ENCODE measurements around the gene VAPB.

Gene VAPB

GRCh38 chr20:58480551-58481336, 91.7 kb downstream of the VAPB start:
- H4K8ac ChIP-seq (ENCODE audit: low read depth, low read length), result no peak overlapping the region
- no peak overlapping the region for H3K23ac ChIP-seq (ENCODE audit: low read length)
- H3K27ac ChIP-seq (ENCODE audit: low read depth, low read length), result no peak overlapping the region
- H3K18ac ChIP-seq (ENCODE audit: low read length), result no peak overlapping the region
- no peak for DNase-seq
- no peaks in the 10 kb centered on the region for H3K4me1 ChIP-seq (ENCODE audit: control insufficient read depth, low read depth, low read length)
- H2BK120ac ChIP-seq (ENCODE audit: low read depth, low read length), result no peak overlapping the region
- H2BK5ac ChIP-seq (ENCODE audit: low read length), result no peak overlapping the region
- no peak overlapping the region for H3K9ac ChIP-seq (ENCODE audit: low read length)
- H3K56ac ChIP-seq (ENCODE audit: low read length), result no peak overlapping the region
- H4K5ac ChIP-seq (ENCODE audit: low read length), result no peak overlapping the region
- H3K79me1 ChIP-seq (ENCODE audit: low read length), result no peaks in the 10 kb centered on the region
- H3K27me3 ChIP-seq (ENCODE audit: insufficient read depth, low read length, poor library complexity), result no peaks in the 10 kb centered on the region
- no peak overlapping the region for H2AK5ac ChIP-seq (ENCODE audit: low read length)
- H3K4me3 ChIP-seq (ENCODE audit: low read length), result no peak overlapping the region
- H3K4me2 ChIP-seq (ENCODE audit: low read length), result no peak overlapping the region
- no CpG with 5 or more reads among the region's 16 CpGs for WGBS (ENCODE audit: extremely low coverage, insufficient coverage, low lambda C conversion rate)
- H2BK15ac ChIP-seq (replicated peaks; ENCODE audit: low read depth), result no peak overlapping the region
- H3K36me3 ChIP-seq (ENCODE audit: control insufficient read depth, insufficient read depth, low read length), result no peaks in the 10 kb centered on the region
- no peak overlapping the region for H3K4ac ChIP-seq (ENCODE audit: low read depth, low read length)
- no peaks in the 10 kb centered on the region for H3K79me2 ChIP-seq (ENCODE audit: control insufficient read depth, insufficient read depth, low read length)

GRCh38 chr20:58481481-58482021, 92.5 kb downstream of the VAPB start:
- H3K4me3 ChIP-seq (ENCODE audit: low read length), result no peak overlapping the region

GRCh38 chr20:58482416-58482815, 93.4 kb downstream of the VAPB start:
- no CpG with 5 or more reads among the region's 10 CpGs for WGBS (ENCODE audit: extremely low coverage, insufficient coverage, low lambda C conversion rate)
- Histone ChIP-seq H3K56ac (ENCODE audit: low read length) (no peak overlapping the region), H3K18ac (ENCODE audit: low read length) (no peak overlapping the region), H2BK5ac (ENCODE audit: low read length) (no peak overlapping the region), H3K27ac (ENCODE audit: low read depth, low read length) (no peak overlapping the region), H3K79me1 (ENCODE audit: low read length) (no peaks in the 10 kb centered on the region), H3K79me2 (ENCODE audit: control insufficient read depth, insufficient read depth, low read length) (no peaks in the 10 kb centered on the region), H2BK120ac (ENCODE audit: low read depth, low read length) (no peak overlapping the region), H2BK15ac (replicated peaks; ENCODE audit: low read depth) (no peak overlapping the region), H3K23ac (ENCODE audit: low read length) (no peak overlapping the region), H4K8ac (ENCODE audit: low read depth, low read length) (no peak overlapping the region), H3K9ac (ENCODE audit: low read length) (no peak overlapping the region), H2AK5ac (ENCODE audit: low read length) (no peak overlapping the region), H3K4ac (ENCODE audit: low read depth, low read length) (no peak overlapping the region), H3K4me3 (ENCODE audit: low read length) (no peak overlapping the region), H3K4me2 (ENCODE audit: low read length) (no peak overlapping the region), H4K5ac (ENCODE audit: low read length) (no peak overlapping the region), H3K27me3 (ENCODE audit: insufficient read depth, low read length, poor library complexity) (no peaks in the 10 kb centered on the region), H3K36me3 (ENCODE audit: control insufficient read depth, insufficient read depth, low read length) (no peaks in the 10 kb centered on the region), H3K4me1 (ENCODE audit: control insufficient read depth, low read depth, low read length) (no peaks in the 10 kb centered on the region)
- DNase-seq, result peak; percentile 91

More at GRCh38 chr20:58481481-58482021, 92.5 kb downstream of the VAPB start:
- Histone ChIP-seq H3K4ac (ENCODE audit: low read depth, low read length) (no peak overlapping the region), H4K8ac (ENCODE audit: low read depth, low read length) (no peak overlapping the region), H3K4me1 (ENCODE audit: control insufficient read depth, low read depth, low read length) (no peaks in the 10 kb centered on the region), H3K27ac (ENCODE audit: low read depth, low read length) (no peak overlapping the region), H3K9ac (ENCODE audit: low read length) (peak overlapping the region; percentile 62), H3K36me3 (ENCODE audit: control insufficient read depth, insufficient read depth, low read length) (no peaks in the 10 kb centered on the region), H3K56ac (ENCODE audit: low read length) (peak overlapping the region; percentile 83), H2AK5ac (ENCODE audit: low read length) (no peak overlapping the region), H3K79me1 (ENCODE audit: low read length) (no peaks in the 10 kb centered on the region), H3K4me2 (ENCODE audit: low read length) (peak overlapping the region; percentile 43), H4K5ac (ENCODE audit: low read length) (no peak overlapping the region), H3K27me3 (ENCODE audit: insufficient read depth, low read length, poor library complexity) (no peaks in the 10 kb centered on the region), H3K23ac (ENCODE audit: low read length) (no peak overlapping the region), H2BK15ac (replicated peaks; ENCODE audit: low read depth) (no peak overlapping the region), H2BK120ac (ENCODE audit: low read depth, low read length) (no peak overlapping the region), H2BK5ac (ENCODE audit: low read length) (peak overlapping the region; percentile 73), H3K18ac (ENCODE audit: low read length) (peak overlapping the region; percentile 3), H3K79me2 (ENCODE audit: control insufficient read depth, insufficient read depth, low read length) (no peaks in the 10 kb centered on the region)
- DNase-seq, result peak; percentile 77
- no CpG with 5 or more reads among the region's 18 CpGs for WGBS (ENCODE audit: extremely low coverage, insufficient coverage, low lambda C conversion rate)

- no peak overlapping the region for H4K8ac ChIP-seq (ENCODE audit: low read depth, low read length)
- no peak overlapping the region for H3K23ac ChIP-seq (ENCODE audit: low read length)
- no peak overlapping the region for H3K9ac ChIP-seq (ENCODE audit: low read length)
- no peaks in the 10 kb centered on the region for H3K4me1 ChIP-seq (ENCODE audit: control insufficient read depth, low read depth, low read length)
- H2AK5ac ChIP-seq (ENCODE audit: low read length), result no peak overlapping the region
- H3K4ac ChIP-seq (ENCODE audit: low read depth, low read length), result no peak overlapping the region
- WGBS (ENCODE audit: extremely low coverage, insufficient coverage, low lambda C conversion rate), result no CpG with 5 or more reads among the region's 5 CpGs
- H3K79me2 ChIP-seq (ENCODE audit: control insufficient read depth, insufficient read depth, low read length), result no peaks in the 10 kb centered on the region
- no peak overlapping the region for H2BK15ac ChIP-seq (replicated peaks; ENCODE audit: low read depth)
- H4K5ac ChIP-seq (ENCODE audit: low read length), result no peak overlapping the region
- H3K27ac ChIP-seq (ENCODE audit: low read depth, low read length), result no peak overlapping the region
- no peak overlapping the region for H2BK5ac ChIP-seq (ENCODE audit: low read length)
- no peak overlapping the region for H3K4me2 ChIP-seq (ENCODE audit: low read length)
- H3K4me3 ChIP-seq (ENCODE audit: low read length), result no peak overlapping the region
- no peaks in the 10 kb centered on the region for H3K36me3 ChIP-seq (ENCODE audit: control insufficient read depth, insufficient read depth, low read length)
- H3K79me1 ChIP-seq (ENCODE audit: low read length), result no peaks in the 10 kb centered on the region
- peak; percentile 57 for DNase-seq
- no peaks in the 10 kb centered on the region for H3K27me3 ChIP-seq (ENCODE audit: insufficient read depth, low read length, poor library complexity)
- no peak overlapping the region for H2BK120ac ChIP-seq (ENCODE audit: low read depth, low read length)
- H3K56ac ChIP-seq (ENCODE audit: low read length), result no peak overlapping the region
- H3K18ac ChIP-seq (ENCODE audit: low read length), result no peak overlapping the region
Measured at GRCh38 chr20:58483051-58483450, 94.0 kb downstream of the VAPB start.

- Histone ChIP-seq H2BK120ac (ENCODE audit: low read depth, low read length) (no peak overlapping the region), H2BK15ac (replicated peaks; ENCODE audit: low read depth) (no peak overlapping the region), H3K18ac (ENCODE audit: low read length) (no peak overlapping the region), H3K9ac (ENCODE audit: low read length) (no peak overlapping the region), H4K8ac (ENCODE audit: low read depth, low read length) (no peak overlapping the region), H3K79me2 (ENCODE audit: control insufficient read depth, insufficient read depth, low read length) (no peaks in the 10 kb centered on the region), H3K27ac (ENCODE audit: low read depth, low read length) (no peak overlapping the region), H3K27me3 (ENCODE audit: insufficient read depth, low read length, poor library complexity) (no peaks in the 10 kb centered on the region), H4K5ac (ENCODE audit: low read length) (no peak overlapping the region), H3K23ac (ENCODE audit: low read length) (no peak overlapping the region), H2AK5ac (ENCODE audit: low read length) (no peak overlapping the region), H3K36me3 (ENCODE audit: control insufficient read depth, insufficient read depth, low read length) (no peaks in the 10 kb centered on the region), H3K56ac (ENCODE audit: low read length) (no peak overlapping the region), H3K4me1 (ENCODE audit: control insufficient read depth, low read depth, low read length) (no peaks in the 10 kb centered on the region), H3K4ac (ENCODE audit: low read depth, low read length) (no peak overlapping the region), H3K79me1 (ENCODE audit: low read length) (no peaks in the 10 kb centered on the region), H2BK5ac (ENCODE audit: low read length) (no peak overlapping the region), H3K4me2 (ENCODE audit: low read length) (no peak overlapping the region), H3K4me3 (ENCODE audit: low read length) (no peak overlapping the region)
- DNase-seq, result no peak
- no CpG with 5 or more reads among the region's 6 CpGs for WGBS (ENCODE audit: extremely low coverage, insufficient coverage, low lambda C conversion rate)
Measured at GRCh38 chr20:58483470-58483869, 94.4 kb downstream of the VAPB start.
